ENCODE measurements around the gene DARS1. TPM values are rescaled to one million over a fixed set of nuclear protein-coding genes. Genes with fewer than 3 reads are reported as not detected.

DARS1 gene
- total RNA-seq, 1 donor from 2014 or later: 51.3 TPM

- no peak for DNase-seq (ENCODE audit: low read depth in 2 of 2)
Measured at GRCh38 chr2:136016427-136016826, 31.0 kb upstream of the DARS1 start.

- DNase-seq (ENCODE audit: low read depth in 2 of 2): no peak
Measured at GRCh38 chr2:136015699-136016098, 30.3 kb upstream of the DARS1 start.

- no peak for DNase-seq (ENCODE audit: low read depth in 2 of 2)
Measured at GRCh38 chr2:136014411-136014810, 29.0 kb upstream of the DARS1 start.

- DNase-seq (ENCODE audit: low read depth in 2 of 2): peak; percentile 28 to 65
Measured at GRCh38 chr2:136013955-136014354, 28.5 kb upstream of the DARS1 start.

- DNase-seq (ENCODE audit: low read depth in 2 of 2): no peak
Measured at GRCh38 chr2:136013136-136013685, 27.8 kb upstream of the DARS1 start.

- DNase-seq (ENCODE audit: low read depth in 2 of 2): no peak
Measured at GRCh38 chr2:136012315-136012714, 26.9 kb upstream of the DARS1 start.

GRCh38 chr2:136010126-136010525 is 24.7 kb upstream of the DARS1 start:
- no peak for DNase-seq (ENCODE audit: low read depth in 2 of 2)

- no peak for DNase-seq (ENCODE audit: low read depth in 2 of 2)
Measured at GRCh38 chr2:136008205-136008865, 22.9 kb upstream of the DARS1 start.

GRCh38 chr2:136006658-136007057 is 21.2 kb upstream of the DARS1 start:
- no peak for DNase-seq (ENCODE audit: low read depth in 2 of 2)

- DNase-seq (ENCODE audit: low read depth in 2 of 2): peak in 1 of 2 donors; percentile 13
Measured at GRCh38 chr2:136005462-136006196, 20.2 kb upstream of the DARS1 start.

GRCh38 chr2:136004965-136005364 is 19.5 kb upstream of the DARS1 start:
- DNase-seq (ENCODE audit: low read depth in 2 of 2): no peak

GRCh38 chr2:136001131-136001530 is 15.7 kb upstream of the DARS1 start:
- no peak for DNase-seq (ENCODE audit: low read depth in 2 of 2)

- peak in 1 of 2 donors; percentile 20 for DNase-seq (ENCODE audit: low read depth in 2 of 2)
Measured at GRCh38 chr2:136000502-136000901, 15.1 kb upstream of the DARS1 start.

- DNase-seq (ENCODE audit: low read depth in 2 of 2): peak; percentile 27 to 54
Measured at GRCh38 chr2:135999899-136000298, 14.5 kb upstream of the DARS1 start.

GRCh38 chr2:135998879-135999278 is 13.5 kb upstream of the DARS1 start:
- DNase-seq (ENCODE audit: low read depth in 2 of 2): no peak

- DNase-seq (ENCODE audit: low read depth in 2 of 2): no peak
Measured at GRCh38 chr2:135997380-135997779, 12.0 kb upstream of the DARS1 start.

- DNase-seq (ENCODE audit: low read depth in 2 of 2): no peak
Measured at GRCh38 chr2:135996304-135996703, 10.9 kb upstream of the DARS1 start.

- DNase-seq (ENCODE audit: low read depth in 2 of 2): no peak
Measured at GRCh38 chr2:135994281-135994680, 8.9 kb upstream of the DARS1 start.

- no peak for DNase-seq (ENCODE audit: low read depth in 2 of 2)
Measured at GRCh38 chr2:135993421-135993820, 8.0 kb upstream of the DARS1 start.

GRCh38 chr2:135991861-135992260 is 6.4 kb upstream of the DARS1 start:
- no peak for DNase-seq (ENCODE audit: low read depth in 2 of 2)

- DNase-seq (ENCODE audit: low read depth in 2 of 2): no peak
Measured at GRCh38 chr2:135987441-135987840, 2.0 kb upstream of the DARS1 start.

GRCh38 chr2:135986507-135986906 is 1.1 kb upstream of the DARS1 start:
- no peak for DNase-seq (ENCODE audit: low read depth in 2 of 2)
